HepG2 (cell line): ENCODE measurements around the gene GRIK2.

Experiments
- CEBPB ChIP-seq: IDR thresholded peaks from 2 replicates; pipeline ENCODE4 v1.6.1; 2011; ENCODE audit warnings: low read depth, low read length, improper control_type of control experiment, borderline replicate concordance
- MAFK ChIP-seq, 2 experiments: IDR thresholded peaks in 1 of 2; conservative IDR thresholded peaks in 1 of 2; 2 replicates each; pipeline ENCODE4 v1.6.1; 2011; ENCODE audit warnings: improper control_type of control experiment in 2 of 2, low read length in 2 of 2
- MXI1 ChIP-seq: IDR thresholded peaks from 3 replicates; pipeline ENCODE4 v1.6.1; 2012; ENCODE audit warnings: low read depth, low read length, inconsistent platforms, borderline replicate concordance
- TAF1 ChIP-seq: sonication (generic); formaldehyde crosslinking; IDR thresholded peaks from 2 replicates; pipeline ENCODE4 v1.4.0; 2020; ENCODE audit warnings: missing genetic modification reagents
- ZNF282 ChIP-seq: fragments of 450-650 bp; IDR thresholded peaks from 2 replicates; pipeline ENCODE4 v1.6.1; 2018; ENCODE audit not compliant: partially characterized antibody
- TF ChIP-seq, protein P1 (sequence below): sonication (generic); formaldehyde crosslinking; IDR thresholded peaks from 2 replicates; pipeline ENCODE4 v1.8.1; 2023; ENCODE audit warnings: missing genetic modification reagents, inconsistent platforms, borderline replicate concordance

DNA sequence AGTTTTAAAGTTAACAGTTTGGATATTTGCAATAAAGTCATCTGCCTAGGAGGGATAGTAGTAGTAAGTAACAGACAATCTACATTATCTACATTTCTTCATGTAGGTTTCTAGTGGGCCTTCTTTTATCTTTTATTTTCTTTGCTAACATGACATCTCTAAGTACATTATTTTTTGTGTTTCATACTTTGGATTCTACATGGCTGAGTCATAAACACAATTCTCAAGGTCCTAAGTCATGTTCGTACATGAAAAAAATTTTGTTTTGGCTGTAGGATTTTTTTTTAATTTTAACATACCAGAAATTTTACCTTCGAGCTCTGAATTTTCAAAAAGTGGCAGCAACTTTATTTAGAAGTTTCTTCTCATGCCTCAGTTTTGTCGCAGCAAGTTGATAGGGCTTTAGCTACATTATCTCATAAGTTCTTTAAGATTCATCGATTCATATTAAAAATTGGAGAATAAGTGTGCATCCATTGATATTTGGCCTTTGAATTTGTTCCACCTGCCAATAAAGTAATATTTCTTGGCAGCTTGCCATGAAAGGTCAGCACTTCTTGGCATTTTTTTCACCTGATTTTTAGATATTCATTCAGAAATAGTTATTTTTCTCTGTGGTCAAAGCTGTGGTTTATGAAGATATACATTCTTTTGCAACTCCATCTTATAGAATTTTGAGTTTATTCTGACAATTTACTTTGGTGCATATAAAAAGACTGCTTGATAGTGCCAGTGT, 146.2 kb downstream of the GRIK2 start:
- no peak for TF ChIP-seq MXI1
- no peak for TF ChIP-seq ZNF282
- TF ChIP-seq TAF1 (CRISPR knock-in tag) = no peak
- TF ChIP-seq, protein P1, sequence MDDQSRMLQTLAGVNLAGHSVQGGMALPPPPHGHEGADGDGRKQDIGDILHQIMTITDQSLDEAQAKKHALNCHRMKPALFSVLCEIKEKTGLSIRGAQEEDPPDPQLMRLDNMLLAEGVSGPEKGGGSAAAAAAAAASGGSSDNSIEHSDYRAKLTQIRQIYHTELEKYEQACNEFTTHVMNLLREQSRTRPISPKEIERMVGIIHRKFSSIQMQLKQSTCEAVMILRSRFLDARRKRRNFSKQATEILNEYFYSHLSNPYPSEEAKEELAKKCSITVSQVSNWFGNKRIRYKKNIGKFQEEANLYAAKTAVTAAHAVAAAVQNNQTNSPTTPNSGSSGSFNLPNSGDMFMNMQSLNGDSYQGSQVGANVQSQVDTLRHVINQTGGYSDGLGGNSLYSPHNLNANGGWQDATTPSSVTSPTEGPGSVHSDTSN (CRISPR knock-in tag) = no peak
- no peak for TF ChIP-seq MAFK (conservative IDR thresholded peaks at IDR 0.05 in 1 of 2, IDR thresholded peaks at IDR 0.05 in 1 of 2; ENCODE audit: low read length in 2 of 2)
- TF ChIP-seq CEBPB = no peak
